Epithelial cell of esophagus (primary cell): ENCODE data around the gene UBASH3A.

Experiments used
- DNase-seq: peaks from one replicate; pipeline ENCODE4 v3.0.0; 2010; ENCODE audit warnings: low read depth
- H3K4me3 ChIP-seq: 2 replicates; pipeline ENCODE4 v1.5.1; 2011; ENCODE audit warnings: mild to moderate bottlenecking, low read length, control low read depth
- CTCF ChIP-seq: IDR thresholded peaks from 2 replicates; pipeline ENCODE4 v1.5.1; 2011; ENCODE audit warnings: low read depth, mild to moderate bottlenecking, low read length, control low read depth, inconsistent platforms; ENCODE audit not compliant: insufficient read depth; ENCODE audit errors: missing control alignments

The UBASH3A gene

GRCh38 chr21:42493109-42494060 is 89.7 kb downstream of the UBASH3A start:
- no peak for TF ChIP-seq CTCF

GRCh38 chr21:42495027-42495426 is 91.3 kb downstream of the UBASH3A start:
- no peak for TF ChIP-seq CTCF
- no peak for DNase-seq
- no peak overlapping the region for H3K4me3 ChIP-seq

More at GRCh38 chr21:42493109-42494060, 89.7 kb downstream of the UBASH3A start:
- H3K4me3 ChIP-seq, result no peak overlapping the region
- no peak for DNase-seq

GRCh38 chr21:42495765-42496119 is 92.0 kb downstream of the UBASH3A start:
- peak; percentile 44 for DNase-seq
- peak overlapping the region; percentile 72 for H3K4me3 ChIP-seq
- TF ChIP-seq CTCF, result no peak

GRCh38 chr21:42496120-42496838 is 92.6 kb downstream of the UBASH3A start, which contains the start of gene RSPH1:
TSS of gene RSPH1 (minus strand) at chr21:42496224. CDS start at chr21:42496186, 38 bp downstream.
- DNase-seq, result peak; percentile 99
- peak within 1 kb of the TSS; percentile 72 for H3K4me3 ChIP-seq
- no peak for TF ChIP-seq CTCF

- DNase-seq, result no peak
- peak overlapping the region; percentile 72 for H3K4me3 ChIP-seq
- TF ChIP-seq CTCF, result no peak
Observed at GRCh38 chr21:42496839-42497202, 93.1 kb downstream of the UBASH3A start.
